Stimulated activated effector memory CD8-positive, alpha-beta T cell treated with anti-CD3 and anti-CD28 coated beads, Interleukin-12 subunit alpha, Interleukin-12 subunit beta, amount 100 ng/mL, for 72 hours (primary cell): ENCODE measurements around the gene GDAP1L1.
A peak's percentile ranks its signal among the peaks of the same experiment; 100 is the strongest.
"Not testable (repeated sequence)": the region's sequence is repeated elsewhere in the genome, so short reads cannot be mapped to it uniquely, and the experiment has no call there.

Experiments used
- ATAC-seq: fragments of 150-1000 bp; cut with Tn5 transposase; 2 replicates; pipeline ENCODE4 v1.10.0; 2021
- DNase-seq, 2 donors: peaks; one replicate each; pipeline ENCODE4 v3.0.0; 2021 to 2022; ENCODE audit warnings: low spot score in 2 of 2
- H3K27ac Mint-ChIP-seq: one replicate; pipeline ENCODE4 v1.8.0; 2022; ENCODE audit warnings: mild to moderate bottlenecking, mixed read lengths
- H3K36me3 Mint-ChIP-seq: one replicate; pipeline ENCODE4 v1.8.0; 2022; ENCODE audit warnings: mild to moderate bottlenecking, mixed read lengths
- H3K4me1 Mint-ChIP-seq: one replicate; pipeline ENCODE4 v1.8.0; 2022; ENCODE audit warnings: mixed read lengths
- H3K4me3 Mint-ChIP-seq: one replicate; pipeline ENCODE4 v1.8.0; 2022; ENCODE audit warnings: mild to moderate bottlenecking, mixed read lengths
- H3K9me3 Mint-ChIP-seq: one replicate; pipeline ENCODE4 v1.8.0; 2022; ENCODE audit warnings: mixed read lengths

GDAP1L1 gene

DNA sequence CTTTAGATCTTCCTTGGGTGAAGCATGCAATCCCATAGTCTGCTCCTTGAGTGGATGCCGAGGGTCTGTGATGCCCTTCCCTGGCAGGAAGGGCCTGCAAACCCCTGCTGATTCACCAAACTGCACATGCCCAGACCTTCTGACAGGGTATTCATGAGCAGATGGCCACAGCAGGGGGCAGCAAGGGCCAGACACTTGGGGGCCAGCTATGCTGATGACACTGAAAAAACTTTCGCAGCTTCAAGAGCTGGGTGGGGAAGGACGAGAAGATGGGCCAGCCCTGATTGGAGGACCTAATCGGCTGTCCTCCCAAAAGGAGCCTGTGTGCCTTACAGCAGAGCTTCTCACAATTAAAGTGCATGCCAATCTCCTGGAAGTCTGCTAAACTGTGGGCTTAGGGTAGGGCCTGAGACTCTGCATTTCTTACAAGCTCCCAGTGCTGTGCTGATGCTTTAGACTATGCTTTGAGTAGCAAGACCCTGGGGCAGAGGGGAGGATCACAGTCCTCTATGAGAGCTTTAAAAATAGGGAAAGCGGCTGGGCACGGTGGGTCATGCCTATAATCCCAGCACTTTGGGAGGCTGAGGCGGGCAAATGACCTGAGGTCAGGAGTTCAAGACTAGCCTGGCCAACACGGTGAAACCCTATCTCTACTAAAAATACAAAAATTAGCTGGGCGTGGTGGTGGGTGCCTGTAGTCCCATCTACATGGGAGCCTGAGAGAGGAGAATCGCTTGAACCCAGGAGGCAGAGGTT lies 15.2 kb upstream of the GDAP1L1 start:
- Mint-ChIP-seq H3K4me3 (no peak overlapping the region), H3K27ac (no peak overlapping the region), H3K36me3 (no peaks in the 10 kb centered on the region), H3K9me3 (no peaks in the 10 kb centered on the region), H3K4me1 (peaks cover 6% of the 10 kb centered on the region)
- DNase-seq (no peak), ATAC-seq (no peak)

DNA sequence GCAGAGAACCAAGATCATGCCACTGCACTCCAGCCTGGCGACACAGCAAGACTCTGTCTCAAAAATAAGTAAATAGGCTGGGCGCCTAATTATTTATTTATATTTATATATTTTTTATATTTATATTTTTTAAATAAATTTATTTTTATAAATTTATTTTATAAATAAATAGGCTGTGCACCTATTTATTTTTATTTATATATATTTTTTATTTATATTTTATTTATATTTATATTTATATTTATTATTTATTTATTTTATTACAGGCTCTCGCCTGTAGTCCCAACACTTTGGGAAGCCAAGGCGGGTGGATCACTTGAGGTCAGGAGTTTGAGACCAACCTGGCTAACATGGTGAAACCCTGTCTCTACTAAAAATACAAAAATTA lies 14.6 kb upstream of the GDAP1L1 start:
- H3K9me3 Mint-ChIP-seq, H3K4me1 Mint-ChIP-seq, DNase-seq, H3K36me3 Mint-ChIP-seq, ATAC-seq, H3K4me3 Mint-ChIP-seq, H3K27ac Mint-ChIP-seq: not testable (repeated sequence)

DNA sequence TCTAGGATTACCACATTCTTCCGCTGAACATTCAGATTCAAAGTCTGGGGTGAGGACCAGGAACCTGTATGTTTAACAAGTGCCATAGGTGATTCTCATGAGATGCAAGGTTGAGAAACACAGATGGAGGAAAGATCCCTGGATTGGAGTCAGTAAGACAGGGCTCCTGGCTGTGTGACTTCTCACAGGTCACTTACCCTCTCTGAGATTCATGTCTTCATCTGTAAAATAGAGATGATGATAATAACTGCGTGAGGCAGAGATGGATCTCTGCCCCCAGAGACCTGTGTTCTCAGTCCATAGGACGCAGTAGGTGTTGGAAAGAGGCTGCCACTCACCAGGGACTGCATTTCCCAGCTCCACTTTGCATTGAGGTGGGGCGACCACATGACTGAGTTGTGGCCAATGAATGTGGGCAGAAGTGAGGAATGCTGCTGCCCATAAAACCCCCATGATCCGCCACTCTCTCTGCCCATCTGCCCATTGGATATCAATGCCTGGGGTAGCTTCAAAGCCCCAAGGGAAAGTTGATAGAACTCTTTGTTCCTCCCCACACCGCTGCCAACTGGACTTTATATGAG lies 13.6 kb upstream of the GDAP1L1 start:
- Mint-ChIP-seq H3K36me3 (no peaks in the 10 kb centered on the region), H3K27ac (no peak overlapping the region), H3K4me3 (no peak overlapping the region), H3K9me3 (no peaks in the 10 kb centered on the region), H3K4me1 (peaks cover 6% of the 10 kb centered on the region)
- ATAC-seq (no peak), DNase-seq (no peak)

DNA sequence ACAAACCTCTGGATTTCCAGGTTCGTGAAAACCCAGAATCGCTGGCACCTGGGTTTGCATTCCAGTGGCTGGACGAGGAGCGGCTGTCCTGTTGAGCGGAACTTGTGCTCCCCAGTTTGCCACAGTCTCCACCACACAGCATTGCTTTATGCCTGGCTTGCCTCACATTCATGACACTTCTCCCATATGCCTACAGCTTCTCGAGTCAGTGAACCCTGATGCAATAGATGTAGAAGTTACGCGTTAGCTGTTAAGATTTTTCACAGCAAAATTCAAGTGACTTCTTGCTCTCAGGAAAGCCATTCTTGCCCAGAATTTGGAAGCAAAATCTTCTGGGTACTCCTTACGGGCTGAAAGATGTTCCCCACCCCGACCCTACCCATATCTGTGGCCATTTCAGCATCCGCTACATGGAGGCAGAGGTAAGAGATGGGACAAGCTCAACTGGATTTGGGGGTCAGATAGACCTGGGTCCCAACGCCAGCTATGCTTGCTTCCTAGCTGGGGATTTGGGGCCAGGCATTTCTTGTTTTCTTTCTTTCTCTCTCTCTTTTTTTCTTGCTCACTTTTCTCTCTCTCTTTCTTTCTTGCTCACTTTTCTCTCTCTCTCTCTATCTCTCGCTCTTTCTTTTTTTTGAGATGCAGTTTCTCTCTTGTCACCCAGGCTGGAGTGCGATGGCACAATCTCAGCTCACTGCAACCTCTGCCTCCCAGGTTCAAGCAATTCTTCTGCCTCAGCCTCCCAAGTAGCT lies 12.4 kb upstream of the GDAP1L1 start:
- Mint-ChIP-seq H3K27ac (no peak overlapping the region), H3K4me1 (peaks cover 6% of the 10 kb centered on the region), H3K4me3 (no peak overlapping the region), H3K9me3 (no peaks in the 10 kb centered on the region), H3K36me3 (no peaks in the 10 kb centered on the region)
- DNase-seq (no peak), ATAC-seq (no peak)

DNA sequence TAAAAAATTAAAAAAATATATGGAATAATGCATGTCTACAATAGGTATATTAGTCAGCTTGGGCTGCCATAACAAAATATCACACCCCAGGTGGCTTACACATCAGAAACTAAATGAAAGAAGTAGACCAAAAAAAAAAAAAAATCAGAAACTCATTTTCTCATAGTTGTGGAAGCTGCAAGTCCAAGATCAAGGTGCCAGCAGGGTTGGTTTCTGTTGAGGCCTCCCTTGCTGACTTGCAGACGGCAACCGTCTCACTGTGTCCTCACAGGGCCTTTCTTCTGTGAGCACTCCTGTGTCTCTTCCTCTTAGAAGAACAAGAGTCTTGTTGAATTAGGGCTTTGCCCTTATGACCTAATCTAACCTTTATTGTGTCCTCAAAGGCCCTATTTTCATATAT lies 11.4 kb upstream of the GDAP1L1 start:
- Mint-ChIP-seq H3K36me3 (no peaks in the 10 kb centered on the region), H3K4me3 (no peak overlapping the region), H3K27ac (no peak overlapping the region), H3K9me3 (no peaks in the 10 kb centered on the region), H3K4me1 (peaks cover 6% of the 10 kb centered on the region)
- ATAC-seq (no peak), DNase-seq (no peak)

DNA sequence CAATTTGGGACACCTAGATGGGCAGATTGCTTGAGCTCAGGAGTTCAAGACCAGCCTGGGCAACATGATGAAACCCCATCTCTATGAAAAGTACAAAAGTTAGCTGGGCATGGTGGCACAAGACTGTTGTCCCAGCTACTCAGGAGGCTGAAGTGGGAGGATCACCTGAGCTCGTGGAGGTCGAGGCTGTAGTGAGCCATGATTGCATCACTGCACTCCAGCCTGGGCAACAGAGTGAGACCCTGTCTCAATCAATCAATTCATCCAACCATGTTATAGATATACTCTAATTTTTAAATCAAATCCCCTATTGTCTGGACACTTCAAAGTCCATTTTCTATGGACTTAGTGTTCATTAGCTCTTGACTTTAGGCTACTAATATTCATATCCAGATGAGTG lies 10.3 kb upstream of the GDAP1L1 start:
- H3K4me1 Mint-ChIP-seq, H3K27ac Mint-ChIP-seq, ATAC-seq: not testable (repeated sequence)

DNA sequence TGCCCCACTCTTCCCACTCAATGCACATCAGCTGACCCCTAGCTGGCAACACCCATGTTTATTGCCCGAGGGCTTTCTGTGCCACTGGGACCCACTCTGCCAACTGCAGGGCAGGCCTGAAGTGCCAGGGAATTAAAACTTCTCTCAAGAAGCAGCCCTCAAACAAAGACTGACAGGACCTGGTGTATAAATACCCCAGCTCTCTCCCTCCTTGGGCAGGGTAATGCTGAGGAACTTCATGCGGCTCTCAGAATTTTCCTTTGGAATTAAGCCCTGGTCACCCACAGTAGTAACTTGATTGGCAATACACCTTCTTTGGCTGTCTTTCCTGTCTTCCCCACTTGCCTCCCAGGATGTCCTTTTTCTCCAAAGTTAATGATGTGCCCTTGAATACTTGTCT lies 5.3 kb upstream of the GDAP1L1 start:
- Mint-ChIP-seq H3K27ac (no peak overlapping the region), H3K4me3 (no peak overlapping the region), H3K9me3 (no peaks in the 10 kb centered on the region), H3K36me3 (no peaks in the 10 kb centered on the region), H3K4me1 (no peaks in the 10 kb centered on the region)
- DNase-seq (no peak), ATAC-seq (no peak)

More for the DNA sequence above, 10.3 kb upstream of the GDAP1L1 start:
- not testable (repeated sequence) for H3K4me3 Mint-ChIP-seq, H3K36me3 Mint-ChIP-seq, DNase-seq, H3K9me3 Mint-ChIP-seq

DNA sequence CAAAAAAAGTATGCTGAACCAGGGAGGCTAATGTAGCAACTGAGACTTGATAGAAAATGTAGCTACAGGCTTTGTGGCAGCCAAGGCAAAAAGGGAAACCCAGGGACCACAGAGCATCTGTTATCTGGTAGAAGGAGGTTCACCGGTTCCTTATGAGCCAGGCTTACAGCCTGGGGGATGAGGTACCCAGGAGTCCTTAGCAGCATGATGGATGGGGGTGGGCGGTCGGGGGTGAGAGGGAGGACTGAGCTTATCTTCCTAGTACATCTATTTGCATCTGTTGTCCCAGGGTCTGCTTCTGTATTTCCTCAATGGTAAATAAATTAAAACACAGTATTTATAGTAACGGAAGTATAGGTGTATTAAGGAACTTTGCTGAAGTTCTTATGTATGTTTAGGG lies 1.1 kb upstream of the GDAP1L1 start:
- no peaks in the 10 kb centered on the region for H3K36me3 Mint-ChIP-seq
- DNase-seq = no peak
- no peak for ATAC-seq
- no peak overlapping the region for H3K27ac Mint-ChIP-seq
- H3K4me3 Mint-ChIP-seq = no peak overlapping the region
- no peaks in the 10 kb centered on the region for H3K9me3 Mint-ChIP-seq
- no peaks in the 10 kb centered on the region for H3K4me1 Mint-ChIP-seq

DNA sequence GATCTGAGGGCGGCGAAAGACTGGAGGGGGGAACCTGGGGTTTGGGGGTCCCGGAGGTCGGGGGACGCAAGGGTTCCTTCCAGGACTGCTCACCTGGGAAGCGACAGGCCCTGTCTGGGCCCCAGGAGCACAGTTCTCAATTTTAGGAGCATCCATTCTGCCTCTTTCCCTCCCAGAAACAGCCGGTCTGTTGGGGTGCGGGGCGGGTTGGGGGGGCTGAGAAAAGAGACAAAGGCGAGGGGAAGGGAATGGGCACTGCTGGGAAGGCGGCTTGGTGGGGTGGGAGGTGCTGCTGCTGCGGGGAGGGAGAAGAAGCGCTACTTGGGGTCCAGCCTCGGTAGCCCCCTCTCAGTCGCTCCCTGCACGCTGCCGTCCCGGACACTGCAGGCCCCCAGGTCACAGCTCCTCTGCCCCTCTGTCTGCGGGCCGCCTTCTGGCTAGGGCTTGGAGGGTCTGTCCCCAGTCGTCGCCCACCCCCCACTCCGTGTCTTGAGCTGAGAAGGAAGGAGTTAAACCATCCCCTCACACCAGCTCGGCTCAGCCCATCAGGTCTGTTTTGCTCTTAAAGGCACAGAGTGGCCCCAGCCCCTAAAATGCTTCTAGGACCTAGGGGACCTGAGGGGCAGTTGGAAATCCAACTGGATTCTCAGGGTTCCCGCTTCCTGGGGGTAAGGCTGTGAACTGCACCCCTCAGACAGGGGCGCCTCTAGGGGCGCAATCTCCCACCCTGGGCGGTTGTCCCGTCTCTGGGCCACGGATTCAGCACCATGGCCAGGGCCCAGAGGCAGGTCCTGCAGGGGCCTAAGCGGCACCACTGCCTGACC lies 690 bp downstream of the GDAP1L1 start:
- no peak overlapping the region for H3K4me3 Mint-ChIP-seq
- DNase-seq (no peak), ATAC-seq (peak; percentile 42)
- no peaks in the 10 kb centered on the region for H3K4me1 Mint-ChIP-seq
- no peak overlapping the region for H3K27ac Mint-ChIP-seq
- no peaks in the 10 kb centered on the region for H3K36me3 Mint-ChIP-seq
- H3K9me3 Mint-ChIP-seq = no peaks in the 10 kb centered on the region

DNA sequence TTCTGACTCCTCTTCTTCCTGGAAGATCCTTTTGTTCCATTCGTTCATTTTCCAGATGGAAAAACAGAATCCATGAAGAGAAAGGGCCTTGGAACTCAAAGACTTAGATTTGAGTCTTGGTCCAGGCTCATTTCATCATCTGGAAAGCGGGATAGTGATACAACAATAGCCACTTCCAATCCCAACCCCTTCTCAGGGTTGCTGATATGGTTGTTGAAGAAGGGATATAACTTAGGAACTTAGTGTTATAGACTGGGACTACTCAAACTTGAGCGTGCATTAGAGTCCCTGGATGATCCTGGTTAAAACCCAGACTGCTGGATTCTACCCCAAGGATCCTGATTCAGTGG lies 1.3 kb downstream of the GDAP1L1 start:
- Mint-ChIP-seq H3K4me1 (no peaks in the 10 kb centered on the region), H3K36me3 (no peaks in the 10 kb centered on the region), H3K4me3 (no peak overlapping the region), H3K9me3 (no peaks in the 10 kb centered on the region), H3K27ac (no peak overlapping the region)
- DNase-seq = no peak
- ATAC-seq = no peak

DNA sequence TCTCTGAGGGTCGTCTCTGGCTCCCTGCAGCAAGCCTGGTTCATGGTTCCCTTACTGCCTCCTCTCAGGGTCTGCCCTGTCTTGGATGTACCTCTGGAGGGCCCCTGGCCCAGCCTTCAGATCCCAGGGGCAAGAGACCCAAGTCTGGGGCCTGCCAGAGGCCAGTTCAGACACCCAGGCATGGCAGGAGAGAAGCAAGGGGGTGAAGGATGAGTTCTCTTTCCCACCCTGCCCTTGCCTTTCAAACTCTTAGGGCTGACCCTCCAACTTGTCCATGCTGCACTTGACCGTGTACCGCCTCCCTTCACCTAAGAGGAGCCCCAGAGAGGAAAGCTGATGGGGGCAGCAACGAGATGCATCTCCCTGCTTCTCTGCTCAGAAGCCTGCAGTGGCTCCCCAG lies 4.2 kb downstream of the GDAP1L1 start:
- DNase-seq (no peak), ATAC-seq (no peak)
- Mint-ChIP-seq H3K27ac (no peak overlapping the region), H3K36me3 (no peaks in the 10 kb centered on the region), H3K4me3 (no peak overlapping the region), H3K4me1 (no peaks in the 10 kb centered on the region), H3K9me3 (no peaks in the 10 kb centered on the region)

DNA sequence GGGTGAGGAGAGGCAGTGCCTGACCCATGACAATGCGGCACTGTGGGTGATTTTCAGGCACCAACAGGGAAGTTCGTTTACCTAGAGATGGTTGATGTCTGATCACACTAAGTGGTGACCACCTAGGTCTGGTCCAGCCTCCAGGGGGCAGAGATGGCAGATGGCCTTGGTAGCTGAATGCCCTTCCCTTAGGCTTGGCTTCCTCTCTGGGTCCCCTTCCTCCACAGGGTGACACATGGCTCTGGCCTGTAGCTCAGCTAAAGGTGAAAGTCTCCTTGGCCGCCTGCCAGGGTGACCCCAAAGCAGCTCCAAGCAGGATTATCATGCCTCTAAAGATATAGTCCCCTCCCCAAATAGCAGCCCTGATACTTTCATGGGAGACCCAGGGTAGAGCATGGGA lies 6.4 kb downstream of the GDAP1L1 start:
- DNase-seq = no peak
- ATAC-seq = no peak
- Mint-ChIP-seq H3K36me3 (no peaks in the 10 kb centered on the region), H3K4me1 (peaks cover 2% of the 10 kb centered on the region), H3K9me3 (no peaks in the 10 kb centered on the region), H3K27ac (no peak overlapping the region), H3K4me3 (no peak overlapping the region)

DNA sequence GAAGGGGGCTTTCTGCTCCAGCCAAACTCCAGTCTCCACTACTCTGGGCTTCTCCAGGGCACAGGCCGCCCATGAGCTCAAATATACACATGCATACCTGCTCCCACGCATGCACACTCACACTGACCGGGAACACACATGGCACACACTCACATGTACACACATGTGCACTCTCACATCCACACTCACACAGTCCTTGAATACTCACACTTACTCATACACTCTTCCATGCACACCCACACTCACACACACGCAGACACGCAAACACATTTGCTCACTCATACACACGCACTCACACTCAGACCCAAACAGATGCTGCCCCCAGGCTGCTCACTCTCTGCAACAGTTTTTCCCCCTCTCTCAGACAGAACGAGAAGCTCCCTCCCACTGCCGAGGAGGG lies 7.0 kb downstream of the GDAP1L1 start:
- no peaks in the 10 kb centered on the region for H3K36me3 Mint-ChIP-seq
- H3K4me1 Mint-ChIP-seq = peaks cover 6% of the 10 kb centered on the region
- H3K4me3 Mint-ChIP-seq = no peak overlapping the region
- peak; percentile 24 for ATAC-seq
- DNase-seq = no peak
- no peak overlapping the region for H3K27ac Mint-ChIP-seq
- H3K9me3 Mint-ChIP-seq = no peaks in the 10 kb centered on the region

DNA sequence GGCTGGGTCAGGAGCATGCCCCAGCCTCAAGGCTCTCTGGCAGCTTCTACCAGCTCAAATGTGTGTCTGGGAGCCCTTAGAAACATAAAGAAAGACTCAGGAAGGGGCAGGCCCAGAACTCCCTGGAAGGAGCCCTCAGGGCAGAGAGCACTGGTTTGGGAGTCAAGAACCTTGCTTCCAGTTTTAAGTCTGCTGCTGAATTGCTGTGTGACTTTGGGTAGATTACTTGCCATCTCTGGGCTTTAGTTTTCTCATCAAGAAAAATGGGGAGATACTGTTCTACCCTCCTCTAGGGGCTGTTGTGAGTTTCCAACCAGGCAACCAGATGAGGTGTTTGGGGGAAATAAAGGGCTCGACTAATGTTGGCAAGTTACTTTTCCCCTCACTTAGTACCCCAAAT lies 8.8 kb downstream of the GDAP1L1 start:
- H3K4me1 Mint-ChIP-seq = peaks cover 6% of the 10 kb centered on the region
- DNase-seq = no peak
- H3K4me3 Mint-ChIP-seq = no peak overlapping the region
- no peak overlapping the region for H3K27ac Mint-ChIP-seq
- H3K36me3 Mint-ChIP-seq = no peaks in the 10 kb centered on the region
- ATAC-seq = no peak
- H3K9me3 Mint-ChIP-seq = no peaks in the 10 kb centered on the region

DNA sequence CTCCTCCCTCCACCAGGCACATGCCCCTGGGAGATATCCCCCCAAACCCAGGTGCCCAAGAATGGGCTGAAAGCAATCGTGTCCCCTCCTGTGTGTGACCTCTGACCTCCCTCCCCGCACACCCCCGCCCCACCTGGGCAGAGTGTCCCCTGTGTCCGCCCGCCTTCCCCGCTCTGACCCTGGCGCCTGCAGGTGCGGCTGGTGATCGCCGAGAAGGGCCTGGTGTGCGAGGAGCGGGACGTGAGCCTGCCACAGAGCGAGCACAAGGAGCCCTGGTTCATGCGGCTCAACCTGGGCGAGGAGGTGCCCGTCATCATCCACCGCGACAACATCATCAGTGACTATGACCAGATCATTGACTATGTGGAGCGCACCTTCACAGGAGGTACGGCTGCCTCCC lies 9.9 kb downstream of the GDAP1L1 start:
- Mint-ChIP-seq H3K36me3 (no peaks in the 10 kb centered on the region), H3K4me1 (peaks cover 6% of the 10 kb centered on the region), H3K27ac (no peak overlapping the region), H3K9me3 (no peaks in the 10 kb centered on the region), H3K4me3 (no peak overlapping the region)
- ATAC-seq (no peak), DNase-seq (no peak)
